ENCODE results near the gene SYNPO2. TPM values are rescaled to one million over a fixed set of nuclear protein-coding genes. Genes with fewer than 3 reads are reported as not detected.

SYNPO2 gene
- total and polyA plus RNA-seq, 10 of the 15 experiments (the other 5 are each of a cell fraction or from before 2014, with no cell fraction given), result 0.04 to 0.34 (median 0.28) TPM

- 0% methylated on average over 6 of the region's 6 CpGs for WGBS (ENCODE audit: insufficient coverage, insufficient replicate concordance, low lambda C conversion rate, missing lambda C conversion rate)
- DNase-seq (ENCODE audit: low read depth, low spot score), result peak; percentile 12
- H3K9ac ChIP-seq (ENCODE audit: control insufficient read depth, insufficient read depth, low read length), result no peak overlapping the region
- peaks cover 6% of the 10 kb centered on the region; the same call in 1 of the 2 replicates for H3K4me1 ChIP-seq (ENCODE audit: control insufficient read depth, insufficient read depth, low read length)
- FAIRE-seq, result peak; percentile 87
- no TSS peak for BruUV-seq (replicated peaks)
- no peaks in the 10 kb centered on the region for H4K20me1 ChIP-seq (ENCODE audit: control insufficient read depth, insufficient read depth)
- ChIA-PET CTCF (interaction anchor here (0.9 to 4.0 kb wide), 18 partner anchors 9 to 1007 kb away, joined by 3 to 28 read pairs (median 4); a partner anchor contains a TSS), POLR2A (no interaction called here), RAD21 (ENCODE audit: unreplicated experiment) (interaction anchor here (1.1 kb wide), 1 partner anchor 450 kb away, joined by 3 read pairs; no protein-coding TSS in a partner anchor), SMC1A (ENCODE audit: uncharacterized antibody, unreplicated experiment) (interaction anchor here (0.7 to 1.7 kb wide), 5 partner anchors 17 to 451 kb away, joined by 3 read pairs; no protein-coding TSS in a partner anchor)
- H3K36me3 ChIP-seq (ENCODE audit: control insufficient read depth in 2 of 2, insufficient read depth in 2 of 2, low read length in 1 of 2), result no peaks in the 10 kb centered on the region
- H3K4me2 ChIP-seq (ENCODE audit: control insufficient read depth, insufficient read depth), result no peak overlapping the region
- H3K9me3 ChIP-seq (replicated peaks; ENCODE audit: control insufficient read depth, insufficient read depth, low read length), result no peaks in the 10 kb centered on the region
- intact Hi-C loops (cut with micrococcal nuclease; ENCODE audit: unreplicated experiment), result loop anchor here (1.0 to 5.0 kb wide), 2 partner anchors 244 to 450 kb away; no protein-coding TSS in a partner anchor
- peaks cover 0 to 2% of the 10 kb centered on the region in 2 experiments; a peak in 1 of 4 replicates for H3K27me3 ChIP-seq (replicated peaks in 1 of 2; ENCODE audit: control insufficient read depth in 2 of 2, insufficient read depth in 2 of 2, low read length in 1 of 2)
- no peak overlapping the region for H3K4me3 ChIP-seq
- H3K27ac ChIP-seq (ENCODE audit: control insufficient read depth, insufficient read depth), result no peak overlapping the region
- no peak for TF ChIP-seq CBX3 (IDR thresholded peaks at IDR 0.05; ENCODE audit: borderline replicate concordance, low read depth)
- TF ChIP-seq CTCF (IDR thresholded peaks at IDR 0.05 in 2 of 3, conservative IDR thresholded peaks at IDR 0.05 in 1 of 3; ENCODE audit: control insufficient read depth in 2 of 3, extremely low read depth in 1 of 3, insufficient read depth in 1 of 3, low read depth in 3 of 3, low read length in 3 of 3), result peak; percentile 57 to 62 (median 58)
- no peak for TF ChIP-seq POLR2A (IDR thresholded peaks at IDR 0.05; ENCODE audit: low read depth, low read length)
- TF ChIP-seq SMAD1 (IDR thresholded peaks at IDR 0.05; ENCODE audit: low read depth, partially characterized antibody), result no peak
- peak; percentile 90 for TF ChIP-seq YY1 (IDR thresholded peaks at IDR 0.05; ENCODE audit: low read depth, low read length)
- peak; percentile 60; the same call in 1 of the 2 replicates for TF ChIP-seq SMC3 (IDR thresholded peaks at IDR 0.05; ENCODE audit: borderline replicate concordance, low read length)
- peak; percentile 78 for TF ChIP-seq RAD21 (IDR thresholded peaks at IDR 0.05; ENCODE audit: insufficient read depth, low read depth, low read length)
- TF ChIP-seq, protein P1, sequence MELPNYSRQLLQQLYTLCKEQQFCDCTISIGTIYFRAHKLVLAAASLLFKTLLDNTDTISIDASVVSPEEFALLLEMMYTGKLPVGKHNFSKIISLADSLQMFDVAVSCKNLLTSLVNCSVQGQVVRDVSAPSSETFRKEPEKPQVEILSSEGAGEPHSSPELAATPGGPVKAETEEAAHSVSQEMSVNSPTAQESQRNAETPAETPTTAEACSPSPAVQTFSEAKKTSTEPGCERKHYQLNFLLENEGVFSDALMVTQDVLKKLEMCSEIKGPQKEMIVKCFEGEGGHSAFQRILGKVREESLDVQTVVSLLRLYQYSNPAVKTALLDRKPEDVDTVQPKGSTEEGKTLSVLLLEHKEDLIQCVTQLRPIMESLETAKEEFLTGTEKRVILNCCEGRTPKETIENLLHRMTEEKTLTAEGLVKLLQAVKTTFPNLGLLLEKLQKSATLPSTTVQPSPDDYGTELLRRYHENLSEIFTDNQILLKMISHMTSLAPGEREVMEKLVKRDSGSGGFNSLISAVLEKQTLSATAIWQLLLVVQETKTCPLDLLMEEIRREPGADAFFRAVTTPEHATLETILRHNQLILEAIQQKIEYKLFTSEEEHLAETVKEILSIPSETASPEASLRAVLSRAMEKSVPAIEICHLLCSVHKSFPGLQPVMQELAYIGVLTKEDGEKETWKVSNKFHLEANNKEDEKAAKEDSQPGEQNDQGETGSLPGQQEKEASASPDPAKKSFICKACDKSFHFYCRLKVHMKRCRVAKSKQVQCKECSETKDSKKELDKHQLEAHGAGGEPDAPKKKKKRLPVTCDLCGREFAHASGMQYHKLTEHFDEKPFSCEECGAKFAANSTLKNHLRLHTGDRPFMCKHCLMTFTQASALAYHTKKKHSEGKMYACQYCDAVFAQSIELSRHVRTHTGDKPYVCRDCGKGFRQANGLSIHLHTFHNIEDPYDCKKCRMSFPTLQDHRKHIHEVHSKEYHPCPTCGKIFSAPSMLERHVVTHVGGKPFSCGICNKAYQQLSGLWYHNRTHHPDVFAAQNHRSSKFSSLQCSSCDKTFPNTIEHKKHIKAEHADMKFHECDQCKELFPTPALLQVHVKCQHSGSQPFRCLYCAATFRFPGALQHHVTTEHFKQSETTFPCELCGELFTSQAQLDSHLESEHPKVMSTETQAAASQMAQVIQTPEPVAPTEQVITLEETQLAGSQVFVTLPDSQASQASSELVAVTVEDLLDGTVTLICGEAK (IDR thresholded peaks at IDR 0.05; ENCODE audit: borderline replicate concordance), result no peak
- H2AFZ ChIP-seq (ENCODE audit: control insufficient read depth, low read depth, low read length), result peak overlapping the region; percentile 53; the same call in 1 of the 2 replicates
- in situ Hi-C loops (cut with MboI), result loop anchor here (5.0 to 10.0 kb wide), 2 partner anchors 260 to 453 kb away; a partner anchor contains a TSS
- no peaks in the 10 kb centered on the region for H3K79me2 ChIP-seq (ENCODE audit: control insufficient read depth, insufficient read depth, low read length)
- peak; percentile 95 for ATAC-seq
Measured at GRCh38 chr4:119041951-119042560, 153.4 kb downstream of the SYNPO2 start.

All from GM12878 (cell line).